ENCODE results near the gene ICAM5. TPM values are rescaled to one million over a fixed set of nuclear protein-coding genes. Genes with fewer than 3 reads are reported as not detected.

ICAM5 gene
- total and polyA plus RNA-seq, 7 donors = 0.04 to 0.22 (median 0.08) TPM; not detected in 3

GRCh38 chr19:10305139-10305806 is 15.5 kb downstream of the ICAM5 start:
- DNase-seq (peak in 1 of 2 donors; percentile 32), ATAC-seq (peak in 1 of 4 donors; percentile 22)

GRCh38 chr19:10306327-10306726 is 16.6 kb downstream of the ICAM5 start:
- Histone ChIP-seq H3K9me3 (no peaks in the 10 kb centered on the region), H3K4me3 (no peak overlapping the region), H3K36me3 (ENCODE audit: insufficient read depth in 1 of 2, low read depth in 1 of 2) (peaks cover 0 to 19% of the 10 kb centered on the region in 2 donors), H3K4me1 (no peaks in the 10 kb centered on the region), H3K27ac (no peak overlapping the region), H3K27me3 (ENCODE audit: insufficient read depth in 3 of 3, low read length in 2 of 3) (no peaks in the 10 kb centered on the region)
- WGBS, 3 donors = 86 to 93% (median 89%) methylated on average over 5 of the region's 5 CpGs
- DNase-seq (no peak), ATAC-seq (no peak)
- intact Hi-C loops (cut with DNase I) = no loop called here
- TF ChIP-seq, protein P1, sequence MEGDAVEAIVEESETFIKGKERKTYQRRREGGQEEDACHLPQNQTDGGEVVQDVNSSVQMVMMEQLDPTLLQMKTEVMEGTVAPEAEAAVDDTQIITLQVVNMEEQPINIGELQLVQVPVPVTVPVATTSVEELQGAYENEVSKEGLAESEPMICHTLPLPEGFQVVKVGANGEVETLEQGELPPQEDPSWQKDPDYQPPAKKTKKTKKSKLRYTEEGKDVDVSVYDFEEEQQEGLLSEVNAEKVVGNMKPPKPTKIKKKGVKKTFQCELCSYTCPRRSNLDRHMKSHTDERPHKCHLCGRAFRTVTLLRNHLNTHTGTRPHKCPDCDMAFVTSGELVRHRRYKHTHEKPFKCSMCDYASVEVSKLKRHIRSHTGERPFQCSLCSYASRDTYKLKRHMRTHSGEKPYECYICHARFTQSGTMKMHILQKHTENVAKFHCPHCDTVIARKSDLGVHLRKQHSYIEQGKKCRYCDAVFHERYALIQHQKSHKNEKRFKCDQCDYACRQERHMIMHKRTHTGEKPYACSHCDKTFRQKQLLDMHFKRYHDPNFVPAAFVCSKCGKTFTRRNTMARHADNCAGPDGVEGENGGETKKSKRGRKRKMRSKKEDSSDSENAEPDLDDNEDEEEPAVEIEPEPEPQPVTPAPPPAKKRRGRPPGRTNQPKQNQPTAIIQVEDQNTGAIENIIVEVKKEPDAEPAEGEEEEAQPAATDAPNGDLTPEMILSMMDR (IDR thresholded peaks at IDR 0.05) = no peak

More at GRCh38 chr19:10305139-10305806, 15.5 kb downstream of the ICAM5 start:
- intact Hi-C loops (cut with DNase I) = no loop called here
- WGBS, 3 donors = 76 to 79% (median 77%) methylated on average over 17 of the region's 17 CpGs
- Histone ChIP-seq H3K27me3 (ENCODE audit: insufficient read depth in 3 of 3, low read length in 2 of 3) (peaks cover 0 to 4% (median 0%) of the 10 kb centered on the region in 3 donors), H3K4me1 (no peaks in the 10 kb centered on the region), H3K4me3 (no peak overlapping the region), H3K27ac (no peak overlapping the region), H3K9me3 (no peaks in the 10 kb centered on the region), H3K36me3 (ENCODE audit: insufficient read depth in 1 of 2, low read depth in 1 of 2) (peaks cover 0 to 13% of the 10 kb centered on the region in 2 donors)
- TF ChIP-seq, protein P1 (IDR thresholded peaks at IDR 0.05) = no peak

GRCh38 chr19:10309423-10309822 is 19.7 kb downstream of the ICAM5 start, which contains the start of gene ZGLP1:
Gene ZGLP1 (minus strand): TSS chr19:10309815.
- no peaks in the 10 kb centered on the region for H3K27me3 ChIP-seq (ENCODE audit: insufficient read depth in 3 of 3, low read length in 2 of 3)
- peaks cover 0 to 25% of the 10 kb centered on the region in 2 donors for H3K36me3 ChIP-seq (ENCODE audit: insufficient read depth in 1 of 2, low read depth in 1 of 2)
- 83 to 93% (median 90%) methylated on average over 19 to 24 of the region's 24 CpGs for WGBS, 3 donors
- H3K9me3 ChIP-seq = no peaks in the 10 kb centered on the region
- TF ChIP-seq, protein P1 (IDR thresholded peaks at IDR 0.05) = no peak
- DNase-seq (no peak), ATAC-seq (no peak)
- H3K27ac ChIP-seq = no peak within 1 kb of the TSS
- H3K4me3 ChIP-seq = no peak within 1 kb of the TSS
- H3K4me1 ChIP-seq = no peaks in the 10 kb centered on the region
- intact Hi-C loops (cut with DNase I) = no loop called here

DNA sequence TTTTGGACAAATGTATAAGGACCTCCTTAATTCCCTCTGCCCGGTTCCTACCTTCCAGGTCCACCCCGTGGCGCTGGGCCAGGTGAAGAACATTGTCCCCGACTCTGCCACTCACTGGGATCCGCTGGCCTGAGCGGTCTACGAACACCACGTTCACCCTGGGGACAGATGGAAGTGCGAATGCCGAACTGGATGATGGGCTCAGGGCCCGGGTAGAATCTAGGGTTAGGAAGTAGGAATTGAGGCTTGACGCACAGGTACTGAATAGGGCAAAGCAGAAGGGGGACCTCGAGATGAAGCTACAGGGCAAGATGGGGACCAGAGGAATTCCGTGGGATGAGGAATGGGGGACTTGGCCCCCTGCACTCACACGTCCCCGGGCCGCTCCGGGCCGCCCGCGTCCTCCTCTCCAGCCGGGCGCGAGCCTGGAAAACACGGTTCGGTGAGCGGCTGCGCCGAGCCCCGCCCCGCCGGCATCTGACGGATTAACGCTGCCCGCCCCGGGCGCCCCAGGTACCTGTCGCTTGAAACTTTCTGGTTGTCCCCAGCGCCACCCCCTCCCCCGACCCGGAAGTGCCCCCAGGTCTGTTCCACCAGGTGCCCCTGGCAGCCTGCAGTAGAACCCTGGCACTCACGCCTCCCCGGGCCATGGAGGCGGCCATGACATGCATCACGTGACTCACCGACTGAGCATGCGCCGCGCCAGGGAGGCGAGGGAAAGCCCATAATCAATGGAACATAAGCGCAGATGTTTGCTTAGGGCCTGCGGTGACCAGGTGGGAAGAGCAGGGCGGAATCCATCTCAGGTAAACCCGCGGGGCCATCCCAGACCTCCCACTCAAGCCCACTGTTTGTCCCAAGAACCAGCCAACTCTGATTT is 25.8 kb downstream of the ICAM5 start, which contains the start of gene FDX2:
FDX2 (minus strand) TSS at position 681 of the 880 bp plus-strand sequence; CDS start at position 662, 19 bp downstream.
- peaks cover 0 to 53% of the 10 kb centered on the region in 2 donors for H3K36me3 ChIP-seq (ENCODE audit: insufficient read depth in 1 of 2, low read depth in 1 of 2)
- peak within 1 kb of the TSS; percentile 98 for H3K4me3 ChIP-seq
- H3K27me3 ChIP-seq (ENCODE audit: insufficient read depth in 3 of 3, low read length in 2 of 3) = no peaks in the 10 kb centered on the region
- peak within 1 kb of the TSS; percentile 76 for H3K27ac ChIP-seq
- no peaks in the 10 kb centered on the region for H3K9me3 ChIP-seq
- DNase-seq = peak; percentile 91 to 95
- TF ChIP-seq, protein P1 (IDR thresholded peaks at IDR 0.05) = no peak
- H3K4me1 ChIP-seq = peaks cover 3% of the 10 kb centered on the region
- peak; percentile 91 to 98 (median 95) for ATAC-seq
- WGBS, 3 donors = 1% methylated on average over 31 to 55 of the region's 55 CpGs
- intact Hi-C loops (cut with DNase I) = no loop called here

All from psoas muscle (tissue), 8 donors.